ENCODE data around the gene SRP9.

SRP9 gene

GRCh38 chr1:225748529-225748928 is 29.1 kb upstream of the SRP9 start:
- no peak for TF ChIP-seq CTCF (IDR thresholded peaks at IDR 0.05; ENCODE audit: low read depth, low read length)

GRCh38 chr1:225749706-225750105 is 27.9 kb upstream of the SRP9 start:
- TF ChIP-seq CTCF (IDR thresholded peaks at IDR 0.05; ENCODE audit: low read depth, low read length): no peak
- H3K4me3 ChIP-seq (ENCODE audit: low read depth, low read length): no peak overlapping the region

More at GRCh38 chr1:225748529-225748928, 29.1 kb upstream of the SRP9 start:
- no peak overlapping the region for H3K4me3 ChIP-seq (ENCODE audit: low read depth, low read length)

- TF ChIP-seq CTCF (IDR thresholded peaks at IDR 0.05; ENCODE audit: low read depth, low read length): no peak
- no peak overlapping the region for H3K4me3 ChIP-seq (ENCODE audit: low read depth, low read length)
Observed at GRCh38 chr1:225750420-225750819, 27.2 kb upstream of the SRP9 start.

- no peak overlapping the region for H3K4me3 ChIP-seq (ENCODE audit: low read depth, low read length)
- TF ChIP-seq CTCF (IDR thresholded peaks at IDR 0.05; ENCODE audit: low read depth, low read length): no peak
Observed at GRCh38 chr1:225750875-225751824, 26.5 kb upstream of the SRP9 start.

GRCh38 chr1:225752245-225752644 is 25.4 kb upstream of the SRP9 start:
- H3K4me3 ChIP-seq (ENCODE audit: low read depth, low read length): no peak overlapping the region
- no peak for TF ChIP-seq CTCF (IDR thresholded peaks at IDR 0.05; ENCODE audit: low read depth, low read length)

- TF ChIP-seq CTCF (IDR thresholded peaks at IDR 0.05; ENCODE audit: low read depth, low read length): no peak
- no peak overlapping the region for H3K4me3 ChIP-seq (ENCODE audit: low read depth, low read length)
Observed at GRCh38 chr1:225754940-225755641, 22.5 kb upstream of the SRP9 start.

Data from WI38 (cell line).